Upper lobe of left lung (tissue), 6 donors: Measurements from ENCODE around the gene KRT2. TPM values are rescaled to one million over a fixed set of nuclear protein-coding genes. Genes with fewer than 3 reads are reported as not detected.

Experiments used
- ATAC-seq, 2 donors: fragments of 200-7000 bp; cut with Tn5 transposase; one replicate each; pipeline ENCODE4 v1.9.1; 2022; ENCODE audit warnings: mild to moderate bottlenecking in 2 of 2, moderate library complexity in 2 of 2; ENCODE audit not compliant: low FRiP score in 2 of 2
- DNase-seq, 2 donors: peaks; one replicate each; pipeline ENCODE4 v3.0.0-alpha.2; 2019 to 2020
- H3K27ac ChIP-seq, 4 donors: fragments of 200-600 bp; sonication (generic); one replicate each; pipeline ENCODE4 v1.5.1; 2016 to 2019
- H3K27me3 ChIP-seq, 4 donors: fragments of 200-600 bp; sonication (generic); one replicate each; pipeline ENCODE4 v1.5.1; 2017 to 2019
- H3K36me3 ChIP-seq, 4 donors: fragments of 200-600 bp; sonication (generic); one replicate each; pipeline ENCODE4 v1.5.1; 2016 to 2019
- H3K4me1 ChIP-seq, 4 donors: fragments of 200-600 bp; sonication (generic); one replicate each; pipeline ENCODE4 v1.5.1; 2018 to 2019
- H3K4me3 ChIP-seq, 4 donors: fragments of 200-600 bp; sonication (generic); one replicate each; pipeline ENCODE4 v1.5.1; 2017 to 2019; ENCODE audit warnings: mild to moderate bottlenecking in 2 of 4, moderate library complexity in 1 of 4
- H3K9me3 ChIP-seq, 4 donors: fragments of 200-600 bp; sonication (generic); one replicate each; pipeline ENCODE4 v1.5.1; 2018 to 2019
- CTCF ChIP-seq, 6 experiments: fragments of 450-650 bp in 4 of 6; fragments of 200-600 bp in 2 of 6; sonication (generic) in 2 of 6; IDR thresholded peaks; one replicate each; pipeline ENCODE4 v1.5.1; 2016 to 2019; ENCODE audit warnings: antibody characterized with exemption in 6 of 6
- EP300 ChIP-seq, 4 donors: sonication (generic); formaldehyde crosslinking; IDR thresholded peaks; one replicate each; pipeline ENCODE4 v1.5.1; 2017; ENCODE audit warnings: antibody characterized with exemption in 4 of 4, control low read depth in 2 of 4
- POLR2A ChIP-seq, 4 donors: fragments of 450-650 bp; IDR thresholded peaks; one replicate each; pipeline ENCODE4 v1.5.1; 2016 to 2017; ENCODE audit warnings: antibody characterized with exemption in 4 of 4, mild to moderate bottlenecking in 2 of 4
- POLR2AphosphoS5 ChIP-seq, 2 donors: sonication (generic); formaldehyde crosslinking; IDR thresholded peaks; one replicate each; pipeline ENCODE4 v1.5.1; 2017; ENCODE audit warnings: antibody characterized with exemption in 2 of 2
- WGBS, 2 donors: methylation state at CpG; one replicate each; pipeline ENCODE4 v1.1.5; 2017 to 2018; 5-methylcytosine and 5-hydroxymethylcytosine counted together
- total RNA-seq, 6 donors: library from RNA; depleted of rRNA in 4 of 6; stranded (reverse); fragments of >200 nt in 4 of 6; gene quantifications; one replicate each; pipeline versions ENCODE4 v1.1.0 to v1.2.1, GENCODE V29; 2016 to 2021
- donor health status: DM: no; HTN: no; CAD: no; lungs with moderate emphysema.
- donor health status: DM: no; HTN: yes; CAD: no; lungs with severe emphysema.

KRT2 gene
- total RNA-seq, 6 donors from 2014 or later: not detected

- 89 to 94% methylated on average over 6 of the region's 6 CpGs for WGBS, 2 donors
- no peak for ATAC-seq
Observed at GRCh38 chr12:52611080-52611468, 40.9 kb downstream of the KRT2 start.

GRCh38 chr12:52608826-52609630 lies 43.0 kb downstream of the KRT2 start:
- WGBS, 2 donors: 80 to 81% methylated on average over 8 of the region's 8 CpGs
- Histone ChIP-seq H3K27ac (no peak overlapping the region), H3K9me3 (no peaks in the 10 kb centered on the region), H3K27me3 (no peaks in the 10 kb centered on the region), H3K36me3 (no peaks in the 10 kb centered on the region), H3K4me3 (no peak overlapping the region), H3K4me1 (no peaks in the 10 kb centered on the region)
- ATAC-seq (no peak), DNase-seq (no peak)
- no peak for TF ChIP-seq CTCF (IDR thresholded peaks at IDR 0.05)
- TF ChIP-seq EP300 (IDR thresholded peaks at IDR 0.05): no peak
- no peak for TF ChIP-seq POLR2AphosphoS5 (IDR thresholded peaks at IDR 0.05)
- TF ChIP-seq POLR2A (IDR thresholded peaks at IDR 0.05): no peak

More at GRCh38 chr12:52611080-52611468, 40.9 kb downstream of the KRT2 start:
- no peaks in the 10 kb centered on the region for H3K27me3 ChIP-seq
- no peak overlapping the region for H3K27ac ChIP-seq
- H3K4me3 ChIP-seq: no peak overlapping the region
- no peaks in the 10 kb centered on the region for H3K9me3 ChIP-seq
- no peak for DNase-seq
- TF ChIP-seq POLR2AphosphoS5 (IDR thresholded peaks at IDR 0.05) (no peak), POLR2A (IDR thresholded peaks at IDR 0.05) (no peak), CTCF (IDR thresholded peaks at IDR 0.05) (no peak), EP300 (IDR thresholded peaks at IDR 0.05) (no peak)
- no peaks in the 10 kb centered on the region for H3K36me3 ChIP-seq
- no peaks in the 10 kb centered on the region for H3K4me1 ChIP-seq

GRCh38 chr12:52608161-52608560 lies 43.9 kb downstream of the KRT2 start:
- no peaks in the 10 kb centered on the region for H3K36me3 ChIP-seq
- H3K27ac ChIP-seq: no peak overlapping the region
- DNase-seq (no peak), ATAC-seq (no peak)
- H3K4me1 ChIP-seq: no peaks in the 10 kb centered on the region
- TF ChIP-seq EP300 (IDR thresholded peaks at IDR 0.05): no peak
- TF ChIP-seq POLR2A (IDR thresholded peaks at IDR 0.05): no peak
- TF ChIP-seq POLR2AphosphoS5 (IDR thresholded peaks at IDR 0.05): no peak
- no peak for TF ChIP-seq CTCF (IDR thresholded peaks at IDR 0.05)
- H3K27me3 ChIP-seq: no peaks in the 10 kb centered on the region
- H3K9me3 ChIP-seq: no peaks in the 10 kb centered on the region
- WGBS, 2 donors: 57 to 72% methylated on average over 1 to 6 of the region's 6 CpGs
- H3K4me3 ChIP-seq: no peak overlapping the region

GRCh38 chr12:52607314-52607713 lies 44.7 kb downstream of the KRT2 start:
- Histone ChIP-seq H3K36me3 (no peaks in the 10 kb centered on the region), H3K9me3 (no peaks in the 10 kb centered on the region), H3K27ac (no peak overlapping the region), H3K27me3 (no peaks in the 10 kb centered on the region), H3K4me3 (no peak overlapping the region), H3K4me1 (no peaks in the 10 kb centered on the region)
- ATAC-seq (no peak), DNase-seq (no peak)
- 50 to 87% methylated on average over 1 of the region's 1 CpG for WGBS, 2 donors
- TF ChIP-seq POLR2A (IDR thresholded peaks at IDR 0.05) (no peak), CTCF (IDR thresholded peaks at IDR 0.05) (no peak), EP300 (IDR thresholded peaks at IDR 0.05) (no peak), POLR2AphosphoS5 (IDR thresholded peaks at IDR 0.05) (no peak)
